ENCODE results near the gene TMOD2. TPM values are rescaled to one million over a fixed set of nuclear protein-coding genes. Genes with fewer than 3 reads are reported as not detected.

TMOD2 gene
- total RNA-seq, 1 experiment from 2014 or later = 3.0 TPM

DNA sequence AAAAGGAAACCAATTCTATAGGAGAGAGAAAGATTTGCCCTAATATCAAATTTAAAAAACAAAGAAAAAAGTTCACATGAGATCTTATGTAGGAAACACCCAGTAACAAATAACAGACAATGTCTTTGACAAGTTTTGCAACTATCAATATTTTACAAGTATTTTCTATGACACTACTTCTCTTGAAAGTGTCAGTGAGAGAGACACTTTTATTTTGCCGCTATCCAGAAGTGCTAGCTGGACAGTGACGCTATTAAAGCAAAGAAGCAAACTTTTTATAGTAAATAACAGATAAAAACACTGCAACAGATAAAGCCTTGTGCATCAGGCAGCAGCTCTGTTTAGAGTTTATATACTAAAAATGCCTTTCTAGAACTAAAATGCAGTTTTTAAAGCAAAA lies 27.2 kb upstream of the TMOD2 start:
- Histone ChIP-seq H4K8ac (replicated peaks; ENCODE audit: insufficient read length, low read depth, low read length) (no peak overlapping the region), H2BK120ac (ENCODE audit: low read depth, low read length, poor library complexity, severe bottlenecking) (no peak overlapping the region), H3K79me1 (ENCODE audit: insufficient read depth, low read depth, low read length, poor library complexity, severe bottlenecking) (no peaks in the 10 kb centered on the region), H2AK5ac (ENCODE audit: insufficient read length, low read length) (no peak overlapping the region), H3T11ph (ENCODE audit: low read length) (no peak overlapping the region), H4K20me1 (ENCODE audit: control insufficient read depth, insufficient read depth, insufficient read length) (no peaks in the 10 kb centered on the region), H4K5ac (ENCODE audit: insufficient read length, low read depth, low read length) (no peak overlapping the region), H3K79me2 (ENCODE audit: insufficient read depth, low read length) (no peaks in the 10 kb centered on the region), H3K4me2 (ENCODE audit: insufficient read depth, insufficient read length, low read length) (no peak overlapping the region), H3K56ac (ENCODE audit: insufficient read length, low read depth, low read length) (no peak overlapping the region), H3K27me3 (ENCODE audit: insufficient read depth, low read length) (no peaks in the 10 kb centered on the region), H3K14ac (ENCODE audit: insufficient read depth, low read length) (no peak overlapping the region), H3K4ac (ENCODE audit: low read depth, low read length) (no peak overlapping the region), H3K9me3 (ENCODE audit: control insufficient read depth, low read depth, low read length) (no peaks in the 10 kb centered on the region), H3K4me1 (ENCODE audit: insufficient read depth, low read length) (peaks cover 7% of the 10 kb centered on the region; the same call in 1 of the 2 replicates), H3K18ac (ENCODE audit: insufficient read length, low read depth, low read length) (no peak overlapping the region), H3K23me2 (ENCODE audit: insufficient read length, low read depth, low read length, poor library complexity, severe bottlenecking) (no peaks in the 10 kb centered on the region), H2BK5ac (ENCODE audit: insufficient read length, low read length) (no peak overlapping the region), H2BK15ac (ENCODE audit: low read depth, low read length) (no peak overlapping the region), H2BK12ac (ENCODE audit: insufficient read length, low read depth, low read length) (no peak overlapping the region), H3K23ac (ENCODE audit: insufficient read length, low read depth, low read length) (no peak overlapping the region), H3K9ac (ENCODE audit: extremely low read depth, insufficient read length, low read length) (no peak overlapping the region), H2AFZ (ENCODE audit: low read length) (no peak overlapping the region), H4K91ac (ENCODE audit: insufficient read length, low read depth, low read length) (no peak overlapping the region), H2BK20ac (ENCODE audit: low read depth, low read length, poor library complexity, severe bottlenecking) (no peak overlapping the region), H3K27ac (ENCODE audit: insufficient read length, low read depth, low read length) (no peak overlapping the region)
- Mint-ChIP-seq H3K27me3 (ENCODE audit: low read depth) (peaks cover 5% of the 10 kb centered on the region; the same call in 1 of the 2 replicates), H3K27ac (no peak overlapping the region), H3K4me3 (no peak overlapping the region), H3K9me3 (no peaks in the 10 kb centered on the region), H3K4me1 (peaks cover 27% of the 10 kb centered on the region in 2 experiments), H3K36me3 (ENCODE audit: insufficient read depth in 1 of 3, low read depth in 3 of 3) (peaks cover 0 to 5% (median 2%) of the 10 kb centered on the region in 3 experiments; a peak in 4 of 7 replicates)
- no peak for DNase-seq
- no peak for TF ChIP-seq CTCF (conservative IDR thresholded peaks at IDR 0.05)
- no CpG with 5 or more reads among the region's 2 CpGs for WGBS (ENCODE audit: extremely low coverage, insufficient read length, low lambda C conversion rate)
